GM21528 (cell line): ENCODE measurements around the gene GOLGA6L4.
"Not testable (repeated sequence)": the region's sequence is repeated elsewhere in the genome, so short reads cannot be mapped to it uniquely, and the experiment has no call there.

Experiments
- ATAC-seq: cut with Tn5 transposase; IDR thresholded peaks from one replicate; pipeline ENCODE4 v1.9.1; 2021; ENCODE audit warnings: mild to moderate bottlenecking, moderate library complexity; ENCODE audit not compliant: unreplicated experiment, low FRiP score

Gene GOLGA6L4, protein sequence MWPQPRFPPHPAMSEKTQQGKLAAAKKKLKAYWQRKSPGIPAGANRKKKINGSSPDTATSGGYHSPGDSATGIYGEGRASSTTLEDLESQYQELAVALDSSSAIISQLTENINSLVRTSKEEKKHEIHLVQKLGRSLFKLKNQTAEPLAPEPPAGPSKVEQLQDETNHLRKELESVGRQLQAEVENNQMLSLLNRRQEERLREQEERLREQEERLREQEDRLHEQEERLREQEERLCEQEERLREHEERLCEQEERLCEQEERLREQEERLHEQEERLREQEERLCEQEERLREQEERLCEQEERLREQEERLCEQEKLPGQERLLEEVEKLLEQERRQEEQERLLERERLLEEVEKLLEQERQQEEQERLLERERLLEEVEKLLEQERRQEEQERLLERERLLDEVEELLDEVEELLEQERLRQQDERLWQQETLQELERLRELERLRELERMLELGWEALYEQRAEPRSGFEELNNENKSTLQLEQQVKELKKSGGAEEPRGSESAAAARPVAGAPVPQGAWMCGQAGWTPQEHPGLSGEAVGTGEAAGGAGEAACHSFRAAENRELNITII

GRCh38 chr15:84235573-84235972 lies at the start of gene GOLGA6L4:
Gene GOLGA6L4, plus strand, starts transcription at chr15:84235773. Its CDS starts 62 bp downstream, at chr15:84235835.
- not testable (repeated sequence) for ATAC-seq

DNA sequence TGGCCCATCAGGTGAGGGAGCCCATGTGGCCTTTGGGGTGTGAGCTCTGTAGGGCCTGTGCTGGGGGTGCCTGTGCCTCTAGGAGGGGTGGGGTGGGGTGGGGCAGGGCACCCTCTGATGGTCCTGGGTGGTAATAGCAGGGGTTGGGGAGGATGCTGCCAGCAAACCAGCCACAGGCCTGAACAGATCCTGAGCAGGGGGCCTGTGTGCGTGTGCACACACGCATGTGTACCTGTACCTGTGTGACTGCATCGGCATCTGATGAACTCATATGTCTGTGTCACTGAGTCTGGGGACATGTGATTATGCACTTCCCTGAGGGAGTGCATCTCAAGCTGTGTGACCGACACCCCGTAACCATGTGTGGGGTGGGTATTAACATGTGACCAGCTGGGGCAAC lies 42.6 kb upstream of the GOLGA6L4 start:
- not testable (repeated sequence) for ATAC-seq

DNA sequence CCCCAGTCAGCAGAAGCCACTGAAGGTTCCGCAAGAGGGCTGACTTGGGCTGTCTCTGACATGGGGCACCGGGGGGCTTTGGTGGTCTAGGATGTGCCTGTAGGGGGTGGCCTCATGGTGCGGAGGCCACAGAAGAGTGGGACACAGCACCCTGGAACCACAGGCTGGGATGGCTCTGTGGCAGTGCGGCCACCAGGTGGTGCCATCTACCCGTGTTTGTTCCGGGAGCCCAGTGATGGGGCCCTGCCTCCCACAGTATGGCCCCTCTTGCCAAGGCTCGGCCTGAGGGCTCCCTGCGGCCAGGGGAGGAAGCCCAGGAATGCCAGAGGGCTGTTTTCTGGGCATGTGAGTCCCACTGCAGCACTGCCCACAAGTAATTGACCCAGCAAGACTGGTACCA lies 40.0 kb upstream of the GOLGA6L4 start:
- not testable (repeated sequence) for ATAC-seq

DNA sequence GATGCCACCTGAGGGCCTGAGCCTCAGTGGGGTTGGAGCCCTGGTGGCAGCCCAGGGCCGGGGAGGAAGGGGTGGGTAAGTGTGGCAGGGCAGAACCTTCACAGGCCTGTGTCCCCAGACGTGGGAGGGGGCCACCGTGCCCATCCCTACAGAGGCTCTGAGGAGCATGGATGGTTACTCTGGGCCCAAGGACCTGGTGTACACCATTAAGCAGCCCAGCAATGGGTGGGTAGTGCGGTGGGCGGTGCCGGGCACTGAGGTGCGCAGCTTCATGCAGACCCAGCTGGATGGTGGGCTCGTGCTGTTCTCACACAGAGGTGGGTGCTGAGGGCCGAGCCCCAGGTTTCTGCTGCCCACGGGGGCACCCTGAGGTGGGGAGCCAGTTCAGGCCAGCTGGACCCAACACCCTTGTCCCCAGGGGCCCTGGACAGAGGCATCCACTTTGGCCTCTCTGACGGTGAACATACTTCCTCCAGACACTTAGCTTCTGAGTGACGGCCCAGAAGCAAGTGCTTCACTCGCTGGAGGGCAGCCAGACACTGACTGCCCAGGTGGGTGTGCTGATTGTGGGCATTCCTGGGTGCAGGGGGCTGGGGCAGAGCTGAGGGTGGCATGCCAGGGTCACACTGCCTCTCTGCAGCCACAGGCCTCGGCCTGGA lies 38.9 kb upstream of the GOLGA6L4 start:
- not testable (repeated sequence) for ATAC-seq

GRCh38 chr15:84199865-84200264 lies 35.7 kb upstream of the GOLGA6L4 start:
- not testable (repeated sequence) for ATAC-seq

GRCh38 chr15:84246441-84246840 lies 10.9 kb downstream of the GOLGA6L4 start:
- ATAC-seq, result not testable (repeated sequence)
